GM21619 (cell line): Measurements from ENCODE around the gene NCAPH2.
A peak's percentile ranks its signal among the peaks of the same experiment; 100 is the strongest.
"Not testable (repeated sequence)": the region's sequence is repeated elsewhere in the genome, so short reads cannot be mapped to it uniquely, and the experiment has no call there.

Source experiments
- ATAC-seq: cut with Tn5 transposase; IDR thresholded peaks from one replicate; pipeline ENCODE4 v1.9.1; 2021; ENCODE audit not compliant: unreplicated experiment

NCAPH2 gene

DNA sequence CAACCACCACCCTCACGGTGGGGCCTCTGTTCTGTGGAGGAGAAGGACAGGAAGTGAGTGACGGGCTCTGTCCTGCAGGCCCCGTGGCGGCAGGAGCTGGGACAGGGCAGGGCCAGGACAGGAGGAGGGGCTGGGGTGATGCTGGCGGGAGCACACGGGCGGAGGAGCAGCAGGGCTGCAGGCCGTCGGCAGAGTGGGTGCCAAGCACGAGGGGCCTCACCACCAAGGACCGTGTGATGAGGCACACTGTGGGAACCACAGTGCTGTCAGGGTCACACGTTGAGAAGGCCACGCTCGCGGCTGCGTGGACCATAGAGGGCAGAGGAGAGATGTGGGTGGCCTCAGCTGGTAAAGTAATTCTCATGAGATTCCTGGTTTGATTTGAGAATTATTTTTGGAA lies 8.9 kb downstream of the NCAPH2 start:
- no peak for ATAC-seq

GRCh38 chr22:50517495-50518260 lies 9.7 kb downstream of the NCAPH2 start:
- ATAC-seq = no peak

- no peak for ATAC-seq
Measured at GRCh38 chr22:50518606-50519005, 10.6 kb downstream of the NCAPH2 start.

GRCh38 chr22:50519151-50519550 lies 11.1 kb downstream of the NCAPH2 start:
- ATAC-seq = no peak

DNA sequence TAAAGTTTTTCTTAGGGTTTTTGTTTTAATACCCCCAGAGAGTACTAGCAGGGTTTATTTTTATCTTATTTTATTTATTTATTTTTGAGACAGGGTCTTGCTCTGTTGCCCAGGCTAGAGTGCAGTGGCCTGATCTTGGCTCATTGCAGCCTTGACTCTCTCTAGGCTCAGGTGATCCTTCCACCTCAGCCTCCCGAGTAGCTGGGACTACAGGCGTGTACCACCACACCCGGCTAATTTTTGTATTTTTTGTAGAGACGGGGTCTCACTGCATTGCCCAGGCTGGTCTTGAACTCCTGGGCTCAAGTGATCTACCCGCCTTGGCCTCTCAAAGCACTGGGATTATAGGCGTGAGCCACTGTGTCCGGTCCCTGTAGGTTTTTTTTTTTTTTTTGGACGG lies 12.2 kb downstream of the NCAPH2 start:
- not testable (repeated sequence) for ATAC-seq

DNA sequence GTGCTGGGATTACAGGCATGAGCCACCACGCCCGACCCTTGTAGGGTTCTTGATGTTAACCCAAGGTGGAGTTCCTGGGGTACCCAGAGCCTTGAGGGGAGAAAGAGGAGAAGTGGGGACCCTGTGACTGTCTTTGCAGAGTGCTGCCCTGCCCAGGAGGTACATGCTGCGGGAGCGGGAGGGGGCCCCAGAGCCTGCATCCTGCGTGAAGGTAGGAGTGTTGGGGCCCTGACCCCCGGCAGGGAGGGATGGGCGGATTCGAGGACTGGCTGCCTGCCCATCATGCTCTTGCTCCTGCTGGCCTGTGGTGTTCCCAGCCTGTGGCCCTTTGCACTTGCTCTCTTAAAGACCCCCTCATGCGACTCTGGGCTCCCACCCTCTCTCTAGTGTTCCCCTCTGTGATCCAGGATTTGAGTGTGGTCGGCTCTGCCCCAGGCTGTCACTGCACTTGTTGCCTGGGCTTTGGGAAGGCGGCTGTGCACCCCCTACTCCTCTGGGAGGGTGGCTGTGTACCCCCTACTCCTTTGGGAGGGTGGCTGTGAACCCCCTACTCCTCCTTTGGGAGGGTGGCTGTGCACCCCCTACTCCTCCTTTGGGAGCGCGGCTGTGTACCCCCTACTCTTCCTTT lies 12.9 kb downstream of the NCAPH2 start:
- no peak for ATAC-seq

DNA sequence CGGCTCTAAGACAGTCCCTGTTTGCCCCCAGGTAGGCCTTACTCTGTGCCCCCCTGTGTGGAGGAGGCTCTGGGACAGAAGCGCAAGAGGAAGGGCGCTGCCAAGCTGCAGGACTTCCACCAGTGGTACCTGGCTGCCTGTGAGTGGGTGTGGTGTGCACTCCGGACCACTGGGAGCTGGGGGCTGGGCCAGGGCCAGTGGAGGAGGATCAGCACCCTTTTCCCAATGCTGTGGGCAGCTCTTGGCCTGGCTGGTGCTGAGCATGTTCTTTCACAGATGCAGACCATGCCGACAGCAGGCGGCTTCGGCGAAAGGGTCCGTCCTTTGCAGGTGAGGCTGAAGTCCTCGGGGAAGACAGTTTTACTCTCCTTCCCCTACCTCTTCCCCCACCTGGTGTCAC lies 13.7 kb downstream of the NCAPH2 start:
- no peak for ATAC-seq

DNA sequence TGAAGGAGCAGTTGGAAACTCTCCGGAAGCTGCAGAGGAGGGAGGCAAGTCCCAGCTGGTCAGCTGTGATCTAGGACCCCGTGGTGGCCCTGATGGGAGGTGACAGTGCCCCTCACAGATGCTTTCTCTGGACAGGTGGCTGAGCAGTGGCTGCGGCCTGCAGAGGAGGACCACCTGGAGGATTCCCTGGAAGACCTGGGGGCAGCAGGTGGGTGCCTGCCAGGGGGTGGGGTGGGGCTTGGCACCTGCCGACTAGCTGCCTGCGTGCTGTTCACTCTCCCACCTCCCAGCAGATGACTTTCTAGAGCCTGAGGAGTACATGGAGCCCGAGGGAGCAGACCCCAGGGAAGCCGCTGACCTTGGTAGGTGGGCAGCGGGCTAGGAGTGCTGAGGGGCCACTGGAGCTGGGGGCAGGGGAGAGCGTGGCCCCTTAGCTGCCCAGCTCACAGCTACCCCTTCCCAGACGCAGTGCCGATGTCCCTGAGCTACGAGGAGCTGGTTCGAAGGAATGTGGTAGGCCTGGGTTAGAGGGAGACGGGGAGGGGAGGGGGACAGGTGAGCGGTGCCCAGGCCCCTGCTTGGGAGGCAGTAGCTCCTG lies 14.3 kb downstream of the NCAPH2 start:
- ATAC-seq = no peak

DNA sequence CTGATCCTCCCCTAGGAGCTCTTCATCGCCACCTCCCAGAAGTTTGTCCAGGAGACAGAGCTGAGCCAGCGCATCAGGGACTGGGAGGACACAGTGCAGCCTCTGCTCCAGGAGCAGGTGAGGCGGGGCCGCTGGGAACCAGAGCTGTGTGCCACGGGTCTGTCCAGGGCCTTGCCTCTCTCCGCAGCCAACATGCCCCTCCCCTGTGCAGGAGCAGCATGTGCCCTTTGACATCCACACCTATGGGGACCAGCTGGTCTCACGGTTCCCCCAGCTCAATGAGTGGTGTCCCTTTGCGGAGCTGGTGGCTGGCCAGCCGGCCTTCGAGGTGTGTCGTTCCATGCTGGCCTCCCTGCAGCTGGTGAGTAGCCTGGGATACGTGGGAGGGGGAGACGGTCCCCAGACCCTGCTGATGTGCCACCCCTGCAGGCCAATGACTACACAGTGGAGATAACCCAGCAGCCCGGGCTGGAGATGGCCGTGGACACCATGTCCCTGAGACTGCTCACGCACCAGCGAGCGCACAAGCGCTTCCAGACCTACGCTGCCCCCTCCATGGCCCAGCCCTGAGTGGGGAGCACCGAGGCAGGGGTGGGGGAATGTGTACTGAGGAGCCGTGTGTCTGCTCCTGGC lies 14.9 kb downstream of the NCAPH2 start:
- no peak for ATAC-seq

DNA sequence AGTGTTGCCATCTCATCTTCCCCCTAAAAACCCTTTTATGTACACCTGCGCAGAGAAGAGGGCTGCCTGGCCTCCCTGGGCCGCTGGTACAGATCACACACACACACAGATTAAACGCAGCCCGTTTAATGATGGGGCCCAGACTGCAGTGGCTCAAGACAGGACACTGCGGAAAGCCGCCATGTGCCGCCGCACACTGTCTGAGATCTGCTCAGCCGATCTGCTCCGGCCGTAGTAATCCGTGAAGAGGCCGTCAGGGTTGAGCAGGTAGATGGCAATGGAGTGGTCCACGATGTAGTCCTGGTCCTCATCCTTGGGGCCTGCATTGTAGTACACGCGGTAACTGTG lies 15.4 kb downstream of the NCAPH2 start:
- ATAC-seq = no peak

GRCh38 chr22:50523806-50524675 lies 16.0 kb downstream of the NCAPH2 start:
- ATAC-seq = no peak

DNA sequence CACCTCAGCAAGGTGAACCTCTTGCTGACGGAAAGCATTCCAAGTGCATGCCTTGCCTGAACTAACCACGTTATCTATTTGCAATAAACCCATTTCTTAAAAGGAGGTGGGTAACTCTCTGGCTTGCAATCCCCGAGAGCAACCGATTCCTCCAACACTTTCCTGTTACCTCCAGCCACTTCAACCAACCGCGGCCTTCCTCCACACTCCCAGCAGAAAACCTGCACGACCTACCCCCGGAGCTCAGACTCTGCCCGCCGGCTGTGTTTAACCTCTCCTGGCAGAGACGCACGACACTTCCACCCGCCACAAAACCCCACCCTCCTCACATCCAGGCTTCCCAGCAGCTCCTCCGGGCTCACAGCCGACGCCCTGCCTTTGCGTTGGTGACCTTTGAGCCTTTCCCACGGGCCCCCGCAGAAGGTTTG lies 16.7 kb downstream of the NCAPH2 start:
- ATAC-seq = no peak

- ATAC-seq = peak; percentile 34
Measured at GRCh38 chr22:50525104-50525857, 17.3 kb downstream of the NCAPH2 start, which contains the start of gene SCO2. SCO2 (minus strand) TSS chr22:50525598; CDS start chr22:50524411, 1,187 bp downstream.

- ATAC-seq = no peak
Measured at GRCh38 chr22:50525858-50526107, 17.8 kb downstream of the NCAPH2 start.

- ATAC-seq = peak; percentile 23
Measured at GRCh38 chr22:50526108-50526833, 18.2 kb downstream of the NCAPH2 start.

GRCh38 chr22:50526834-50527801 lies 19.1 kb downstream of the NCAPH2 start:
- ATAC-seq = peak; percentile 1

- no peak for ATAC-seq
Measured at GRCh38 chr22:50527921-50528681, 20.1 kb downstream of the NCAPH2 start.
